Fibroblast of upper back skin (primary cell): ENCODE measurements around the gene RPS6KB2.
"Not testable (repeated sequence)": the region's sequence is repeated elsewhere in the genome, so short reads cannot be mapped to it uniquely, and the experiment has no call there.

Experiments
- DNase-seq: peaks from one replicate; pipeline ENCODE4 v3.0.0-alpha.2; 2013

Gene RPS6KB2

DNA sequence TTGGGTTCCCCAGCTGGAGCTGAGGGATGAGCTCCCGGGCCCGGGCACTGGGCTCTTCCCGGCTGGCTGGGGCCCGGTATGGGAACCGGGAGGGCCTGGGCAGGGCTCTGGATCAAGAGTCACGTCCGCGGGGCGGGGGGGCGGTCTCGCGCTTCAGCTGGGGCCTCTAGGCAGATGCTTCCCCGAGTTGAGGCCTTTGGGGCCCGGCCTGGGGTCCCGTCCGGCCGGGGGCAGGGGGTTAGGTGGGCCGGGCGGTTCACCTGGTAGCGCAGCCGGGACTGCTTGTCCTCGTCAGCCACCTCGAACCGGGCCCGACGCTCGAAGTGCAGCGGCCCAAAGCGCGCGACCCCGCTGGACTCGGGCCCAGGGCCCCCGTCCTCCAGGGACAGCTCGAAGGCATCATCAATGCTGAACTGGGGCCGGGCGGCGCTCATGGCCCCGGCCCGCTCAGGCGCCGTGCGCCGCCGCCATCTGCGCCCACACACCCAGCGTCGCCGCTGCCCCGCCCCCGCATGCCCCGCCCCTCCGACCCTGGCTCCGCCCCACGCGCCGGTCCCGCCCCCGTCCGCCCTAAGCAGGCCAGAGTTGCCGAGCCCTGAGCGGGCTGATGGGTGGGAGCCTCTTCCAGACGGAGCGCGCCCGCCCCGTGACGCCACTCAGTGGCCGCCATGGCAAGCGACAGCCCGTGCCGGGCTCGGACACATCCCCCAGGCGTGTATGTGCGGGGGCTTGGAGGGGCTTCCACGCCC is 40.6 kb downstream of the RPS6KB2 start, which contains the start of gene TMEM134:
Gene TMEM134, minus strand, starts transcription at position 493 of the 749 bp plus-strand sequence. Its CDS starts 59 bp downstream, at position 434.
- peak; percentile 91 for DNase-seq

DNA sequence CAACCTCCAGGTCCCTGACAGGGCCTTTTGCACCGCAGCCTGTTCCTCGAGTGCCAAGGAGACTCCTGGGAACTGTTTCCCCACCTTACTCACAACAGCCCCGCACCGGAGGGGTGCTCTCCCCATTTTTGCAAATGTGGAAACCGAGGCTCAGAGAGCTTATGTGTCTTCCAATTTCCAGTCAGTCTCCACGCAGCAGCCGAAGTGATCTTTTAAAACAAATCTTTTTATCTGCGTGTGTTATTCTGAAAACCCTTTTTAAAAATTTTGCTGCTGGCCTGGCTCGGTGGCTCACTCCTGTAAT is 41.2 kb downstream of the RPS6KB2 start:
- DNase-seq, result no peak

GRCh38 chr11:67470337-67471002 is 42.2 kb downstream of the RPS6KB2 start:
- DNase-seq, result no peak

GRCh38 chr11:67472882-67473281 is 44.6 kb downstream of the RPS6KB2 start:
- no peak for DNase-seq

DNA sequence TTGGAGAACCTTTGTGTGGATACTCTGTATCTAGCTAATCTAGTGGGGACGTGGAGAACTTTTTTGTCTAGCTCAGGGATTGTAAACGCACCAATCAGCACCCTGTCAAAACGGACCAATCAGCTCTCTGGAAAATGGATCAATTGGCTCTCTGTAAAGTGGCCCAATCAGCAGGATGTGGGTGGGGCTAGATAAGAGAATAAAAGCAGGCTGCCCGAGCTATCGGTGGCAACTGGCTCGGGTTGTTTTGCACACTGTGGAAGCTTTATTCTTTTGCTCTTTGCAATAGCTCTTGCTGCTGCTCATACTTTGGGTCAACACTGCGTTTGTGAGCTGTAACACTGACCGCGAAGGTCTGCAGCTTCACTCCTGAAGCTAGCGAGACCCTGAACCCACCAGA is 48.4 kb downstream of the RPS6KB2 start:
- DNase-seq, result not testable (repeated sequence)

DNA sequence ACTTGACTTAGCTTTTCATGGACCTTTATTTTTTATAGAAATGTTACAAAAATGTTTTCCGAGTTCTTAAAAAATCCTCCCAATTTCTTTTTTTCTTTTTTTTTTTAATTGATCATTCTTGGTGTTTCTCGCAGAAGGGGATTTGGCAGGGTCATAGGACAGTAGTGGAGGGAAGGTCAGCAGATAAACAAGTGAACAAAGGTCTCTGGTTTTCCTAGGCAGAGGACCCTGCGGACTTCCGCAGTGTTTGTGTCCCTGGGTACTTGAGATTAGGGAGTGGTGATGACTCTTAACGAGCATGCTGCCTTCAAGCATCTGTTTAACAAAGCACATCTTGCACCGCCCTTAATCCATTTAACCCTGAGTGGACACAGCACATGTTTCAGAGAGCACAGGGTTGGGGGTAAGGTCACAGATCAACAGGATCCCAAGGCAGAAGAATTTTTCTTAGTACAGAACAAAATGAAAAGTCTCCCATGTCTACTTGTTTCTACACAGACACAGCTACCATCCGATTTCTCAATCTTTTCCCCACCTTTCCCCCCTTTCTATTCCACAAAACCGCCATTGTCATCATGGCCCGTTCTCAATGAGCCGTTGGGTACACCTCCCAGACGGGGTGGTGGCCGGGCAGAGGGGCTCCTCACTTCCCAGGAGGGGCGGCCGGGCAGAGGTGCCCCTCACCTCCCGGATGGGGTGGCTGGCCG is 49.2 kb downstream of the RPS6KB2 start:
- not testable (repeated sequence) for DNase-seq

DNA sequence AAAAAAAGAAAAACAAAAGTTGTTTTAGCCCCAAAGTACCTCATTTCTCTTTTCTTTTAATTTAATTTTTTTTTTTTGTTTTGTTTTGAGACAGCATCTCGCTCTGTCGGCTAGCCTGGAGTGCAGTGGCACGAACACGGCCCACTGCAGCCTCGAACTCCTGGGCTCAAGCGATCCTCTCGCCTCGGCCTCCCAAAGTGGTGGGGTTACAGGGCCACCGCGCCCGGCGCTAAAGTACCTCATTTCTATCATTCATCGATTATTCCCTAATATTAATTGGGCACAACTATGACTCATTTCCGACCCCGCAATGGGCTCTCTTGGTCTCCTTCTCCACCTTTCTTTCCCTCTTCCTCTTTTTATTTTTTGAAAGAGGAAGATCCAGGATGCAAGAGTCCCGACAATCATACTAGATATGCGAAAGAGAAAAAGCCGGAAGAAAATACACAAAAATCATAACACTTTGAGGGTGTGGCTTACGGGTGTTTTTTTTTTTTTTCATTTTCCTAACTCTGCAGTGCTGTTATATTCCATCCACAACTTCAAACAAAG is 54.1 kb downstream of the RPS6KB2 start:
- DNase-seq, result no peak

DNA sequence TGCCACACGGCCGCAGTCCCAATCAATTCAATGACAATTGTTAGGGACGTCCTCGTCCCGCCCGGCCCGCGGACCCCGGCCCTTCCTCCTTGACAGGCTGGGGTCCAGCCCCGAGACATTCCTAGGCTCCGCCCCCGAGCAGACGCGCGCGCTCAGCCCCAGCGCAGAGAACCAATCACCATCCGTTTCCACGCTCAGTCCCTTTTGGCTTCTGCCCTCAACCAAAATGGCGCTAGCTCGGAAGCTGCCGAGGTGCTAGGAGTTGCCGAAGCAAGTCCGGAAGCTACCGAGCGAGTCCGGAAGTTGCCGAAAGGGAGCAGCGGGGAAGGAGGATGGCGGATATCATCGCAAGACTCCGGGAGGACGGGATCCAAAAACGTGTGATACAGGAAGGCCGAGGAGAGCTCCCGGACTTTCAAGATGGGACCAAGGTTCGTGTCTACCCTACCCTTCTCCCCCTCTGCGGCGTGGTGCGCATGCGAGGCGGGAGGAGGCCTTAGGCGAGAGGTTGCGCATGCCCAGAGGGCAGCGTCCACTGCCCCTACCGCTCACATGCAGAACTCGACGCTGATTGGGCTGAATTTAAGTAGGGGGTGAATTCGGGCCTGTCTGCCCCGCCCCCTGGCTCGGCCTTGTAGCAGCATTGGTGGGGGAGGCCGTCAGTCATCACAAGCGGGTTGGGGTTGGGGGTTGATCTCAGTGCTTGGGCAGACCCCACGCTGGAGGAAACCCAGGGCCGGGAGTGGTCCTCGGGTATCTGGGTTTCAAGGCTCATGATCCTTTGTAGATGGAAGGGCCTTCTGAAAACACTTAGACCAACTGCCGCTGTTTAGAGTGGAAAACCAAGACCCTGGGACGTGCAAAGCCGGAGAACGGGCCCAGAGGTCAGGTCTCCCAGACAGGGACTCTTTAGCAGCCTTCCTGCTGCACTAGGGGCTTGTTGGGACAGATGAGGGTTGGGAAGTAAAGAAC is 54.8 kb downstream of the RPS6KB2 start, which contains the start of gene AIP:
Gene AIP, plus strand, starts transcription at position 200 of the 972 bp plus-strand sequence. Its CDS starts 133 bp downstream, at position 333.
- DNase-seq, result peak; percentile 98

DNA sequence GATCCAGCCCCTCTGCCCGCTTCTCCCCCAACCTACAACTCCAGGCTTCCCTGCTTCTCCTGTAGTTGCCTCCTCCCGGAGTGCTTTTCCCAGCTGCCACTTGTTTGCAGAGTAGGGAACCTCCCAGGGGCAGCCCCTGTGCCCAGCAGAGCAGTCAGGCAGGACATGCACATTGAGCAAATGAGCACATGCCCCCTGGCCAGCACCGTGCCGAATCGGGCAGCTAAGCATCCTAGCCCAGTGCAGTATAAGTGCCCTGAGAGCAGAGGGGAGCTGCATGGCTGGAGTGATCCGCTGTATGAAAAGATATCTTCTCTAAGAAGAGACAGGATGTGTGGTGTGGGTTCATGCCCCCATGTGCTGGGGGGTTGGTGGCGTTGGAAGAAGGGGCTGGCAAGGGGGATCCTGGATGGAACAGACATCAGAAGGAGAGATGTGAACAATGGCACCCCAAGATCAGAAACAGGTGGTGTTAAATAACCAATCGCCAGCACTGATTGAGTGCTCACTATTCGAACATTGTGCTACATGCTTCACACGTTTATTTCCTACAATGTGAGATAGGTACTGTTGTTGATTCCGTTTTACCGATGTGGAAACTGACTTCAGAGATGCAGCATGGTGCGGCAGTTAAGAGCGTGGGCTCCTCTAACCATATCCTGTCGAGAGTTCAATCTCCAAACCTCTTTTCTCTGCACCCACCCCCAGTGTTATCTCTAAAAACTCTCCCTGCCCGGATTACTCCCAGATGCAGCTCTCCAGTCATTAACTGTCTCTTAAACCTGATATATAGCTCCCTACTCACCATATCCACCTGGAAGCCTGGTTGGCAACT is 55.8 kb downstream of the RPS6KB2 start:
- DNase-seq, result no peak

DNA sequence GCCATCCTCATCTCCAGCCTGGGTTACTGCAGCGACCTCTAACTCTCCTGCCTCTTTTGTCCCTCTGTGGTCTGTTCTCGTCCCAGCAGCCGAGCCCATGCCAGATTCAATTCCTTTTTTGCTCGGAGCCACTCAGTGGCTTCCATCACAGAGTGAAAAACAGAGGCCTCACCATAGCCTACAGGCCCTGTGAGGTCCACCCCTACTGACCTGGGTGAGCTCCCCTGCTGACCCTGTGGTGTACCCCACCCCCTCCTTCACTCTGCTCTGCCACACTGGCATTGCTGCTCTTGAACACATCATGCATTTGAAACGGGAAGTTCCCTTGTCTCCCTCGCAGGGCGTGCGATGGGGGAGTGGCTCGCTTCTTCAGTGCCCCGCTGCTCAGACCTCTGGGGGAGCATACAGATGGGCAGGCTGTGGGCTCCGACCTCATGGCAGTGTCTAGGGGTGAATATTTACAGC is 56.6 kb downstream of the RPS6KB2 start:
- DNase-seq, result no peak
